ENCODE measurements around the gene TTC39A.

DNA sequence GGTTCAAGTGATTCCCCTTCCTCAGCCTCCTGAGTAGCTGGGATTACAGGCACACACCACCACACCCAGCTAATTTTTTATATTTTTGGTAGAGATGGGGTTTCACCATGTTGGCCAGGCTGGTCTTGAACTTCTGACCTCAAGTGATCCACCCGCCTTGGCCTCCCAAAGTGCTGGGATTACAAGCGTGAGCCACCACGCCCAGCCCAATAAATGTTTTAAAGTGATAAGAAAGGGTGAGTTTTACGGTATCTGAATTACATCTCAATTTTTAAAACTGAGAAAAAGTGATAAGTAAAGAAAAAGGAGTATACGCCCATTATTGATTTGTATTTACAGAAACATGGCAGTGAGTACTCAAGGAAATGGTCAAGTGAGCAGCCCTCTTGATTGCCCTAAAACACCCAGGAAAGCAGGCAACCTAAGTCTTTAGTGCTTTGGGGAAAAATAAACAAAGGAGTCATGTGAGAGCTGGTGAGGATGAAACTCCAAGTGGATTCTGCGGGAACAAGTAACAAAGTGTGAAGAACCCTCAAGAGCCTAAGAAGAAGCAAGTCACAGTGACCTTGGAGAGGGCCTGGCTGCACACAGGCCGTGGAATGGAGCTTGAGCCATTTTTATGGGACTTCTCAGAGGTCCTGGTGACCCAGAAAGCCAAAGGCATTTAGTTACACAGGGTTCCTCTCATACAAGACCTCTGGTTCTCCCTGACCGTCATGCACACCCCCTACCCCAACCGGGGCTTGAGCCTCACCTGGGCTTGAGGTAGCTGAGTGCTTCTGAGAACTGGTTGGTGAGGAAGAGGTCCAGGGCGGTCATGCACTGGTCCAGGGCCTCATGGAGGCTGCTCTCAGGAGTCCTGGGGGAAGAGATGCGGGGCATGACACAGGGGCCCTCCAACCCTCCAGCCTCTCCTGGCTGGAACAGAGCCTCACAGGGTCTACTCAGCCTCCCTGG lies 9.1 kb downstream of the TTC39A start:
- TF ChIP-seq, protein P1, sequence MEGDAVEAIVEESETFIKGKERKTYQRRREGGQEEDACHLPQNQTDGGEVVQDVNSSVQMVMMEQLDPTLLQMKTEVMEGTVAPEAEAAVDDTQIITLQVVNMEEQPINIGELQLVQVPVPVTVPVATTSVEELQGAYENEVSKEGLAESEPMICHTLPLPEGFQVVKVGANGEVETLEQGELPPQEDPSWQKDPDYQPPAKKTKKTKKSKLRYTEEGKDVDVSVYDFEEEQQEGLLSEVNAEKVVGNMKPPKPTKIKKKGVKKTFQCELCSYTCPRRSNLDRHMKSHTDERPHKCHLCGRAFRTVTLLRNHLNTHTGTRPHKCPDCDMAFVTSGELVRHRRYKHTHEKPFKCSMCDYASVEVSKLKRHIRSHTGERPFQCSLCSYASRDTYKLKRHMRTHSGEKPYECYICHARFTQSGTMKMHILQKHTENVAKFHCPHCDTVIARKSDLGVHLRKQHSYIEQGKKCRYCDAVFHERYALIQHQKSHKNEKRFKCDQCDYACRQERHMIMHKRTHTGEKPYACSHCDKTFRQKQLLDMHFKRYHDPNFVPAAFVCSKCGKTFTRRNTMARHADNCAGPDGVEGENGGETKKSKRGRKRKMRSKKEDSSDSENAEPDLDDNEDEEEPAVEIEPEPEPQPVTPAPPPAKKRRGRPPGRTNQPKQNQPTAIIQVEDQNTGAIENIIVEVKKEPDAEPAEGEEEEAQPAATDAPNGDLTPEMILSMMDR (IDR thresholded peaks at IDR 0.05) = no peak
- TF ChIP-seq, protein P2, sequence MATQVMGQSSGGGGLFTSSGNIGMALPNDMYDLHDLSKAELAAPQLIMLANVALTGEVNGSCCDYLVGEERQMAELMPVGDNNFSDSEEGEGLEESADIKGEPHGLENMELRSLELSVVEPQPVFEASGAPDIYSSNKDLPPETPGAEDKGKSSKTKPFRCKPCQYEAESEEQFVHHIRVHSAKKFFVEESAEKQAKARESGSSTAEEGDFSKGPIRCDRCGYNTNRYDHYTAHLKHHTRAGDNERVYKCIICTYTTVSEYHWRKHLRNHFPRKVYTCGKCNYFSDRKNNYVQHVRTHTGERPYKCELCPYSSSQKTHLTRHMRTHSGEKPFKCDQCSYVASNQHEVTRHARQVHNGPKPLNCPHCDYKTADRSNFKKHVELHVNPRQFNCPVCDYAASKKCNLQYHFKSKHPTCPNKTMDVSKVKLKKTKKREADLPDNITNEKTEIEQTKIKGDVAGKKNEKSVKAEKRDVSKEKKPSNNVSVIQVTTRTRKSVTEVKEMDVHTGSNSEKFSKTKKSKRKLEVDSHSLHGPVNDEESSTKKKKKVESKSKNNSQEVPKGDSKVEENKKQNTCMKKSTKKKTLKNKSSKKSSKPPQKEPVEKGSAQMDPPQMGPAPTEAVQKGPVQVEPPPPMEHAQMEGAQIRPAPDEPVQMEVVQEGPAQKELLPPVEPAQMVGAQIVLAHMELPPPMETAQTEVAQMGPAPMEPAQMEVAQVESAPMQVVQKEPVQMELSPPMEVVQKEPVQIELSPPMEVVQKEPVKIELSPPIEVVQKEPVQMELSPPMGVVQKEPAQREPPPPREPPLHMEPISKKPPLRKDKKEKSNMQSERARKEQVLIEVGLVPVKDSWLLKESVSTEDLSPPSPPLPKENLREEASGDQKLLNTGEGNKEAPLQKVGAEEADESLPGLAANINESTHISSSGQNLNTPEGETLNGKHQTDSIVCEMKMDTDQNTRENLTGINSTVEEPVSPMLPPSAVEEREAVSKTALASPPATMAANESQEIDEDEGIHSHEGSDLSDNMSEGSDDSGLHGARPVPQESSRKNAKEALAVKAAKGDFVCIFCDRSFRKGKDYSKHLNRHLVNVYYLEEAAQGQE (IDR thresholded peaks at IDR 0.05; ENCODE audit: insufficient read depth in 1 of 2, low read depth in 2 of 2, low read length in 1 of 2) = no peak
- TF ChIP-seq POLR2AphosphoS5 (IDR thresholded peaks at IDR 0.05; ENCODE audit: low read depth, low read length) (no peak), TCF7L2 (IDR thresholded peaks at IDR 0.05; ENCODE audit: low read depth, low read length) (no peak), SIN3A (IDR thresholded peaks at IDR 0.05; ENCODE audit: borderline replicate concordance, insufficient read depth, low read depth, low read length) (no peak)

All from Panc1 (cell line).